Gastrocnemius medialis (tissue), 4 donors: ENCODE data around the gene PHF1. TPM values are rescaled to one million over a fixed set of nuclear protein-coding genes. Genes with fewer than 3 reads are reported as not detected.
A peak's percentile ranks its signal among the peaks of the same experiment; 100 is the strongest.

Experiments
- ATAC-seq, 2 donors: fragments of 150-250 bp; one replicate each; pipeline ENCODE4 v1.9.1; 2016
- DNase-seq, 2 donors: peaks; one replicate each; pipeline ENCODE4 v3.0.0-alpha.2; 2019
- H3K27ac ChIP-seq, 4 donors: fragments of 200-600 bp; sonication (generic); 1 replicate in 1 of 4; 2 replicates in 3 of 4; pipeline ENCODE4 v1.5.1; 2016 to 2018; ENCODE audit warnings: mild to moderate bottlenecking in 2 of 4, moderate library complexity in 1 of 4
- H3K27me3 ChIP-seq, 3 donors: fragments of 200-600 bp; sonication (generic) in 2 of 3; 1 replicate in 1 of 3; 2 replicates in 2 of 3; pipeline versions ENCODE4 v1.5.1 to v1.6.0; 2016 to 2019; ENCODE audit warnings: mild to moderate bottlenecking in 1 of 3, moderate library complexity in 1 of 3
- H3K36me3 ChIP-seq, 2 donors: fragments of 200-600 bp; sonication (generic) in 1 of 2; one replicate each; pipeline ENCODE4 v1.5.1; 2017 to 2018
- H3K4me1 ChIP-seq, 2 donors: fragments of 200-600 bp; sonication (generic) in 1 of 2; one replicate each; pipeline ENCODE4 v1.5.1; 2016 to 2017; ENCODE audit warnings: mild to moderate bottlenecking in 2 of 2
- H3K4me3 ChIP-seq, 4 donors: fragments of 200-600 bp; sonication (generic) in 3 of 4; 1 replicate in 1 of 4; 2 replicates in 3 of 4; pipeline ENCODE4 v1.5.1; 2016 to 2019; ENCODE audit warnings: mild to moderate bottlenecking in 2 of 4
- H3K9me3 ChIP-seq, 3 donors: fragments of 200-600 bp; sonication (generic) in 2 of 3; 1 replicate in 1 of 3; 2 replicates in 2 of 3; pipeline ENCODE4 v1.5.1; 2016 to 2019
- POLR2A ChIP-seq, 2 donors: fragments of 450-650 bp; IDR thresholded peaks; one replicate each; pipeline ENCODE4 v1.6.1; 2017; ENCODE audit warnings: antibody characterized with exemption in 2 of 2, mild to moderate bottlenecking in 2 of 2, moderate library complexity in 2 of 2
- in situ Hi-C, 4 donors: fragments of 200-750 bp; cut with MboI; loops; one replicate each; pipeline versions ENCODE4 v1.15.0 to v1.8.0; 2017; ENCODE audit warnings: low sequenced_read_pairs in 4 of 4
- intact Hi-C: fragments of 100-400 bp; cut with DNase I; formaldehyde crosslinking; loops from one replicate; pipeline ENCODE4 v1.15.1; 2023; ENCODE audit warnings: low total_unique reads
- total RNA-seq, 4 donors: library from RNA; depleted of rRNA; stranded (reverse); fragments of >200 nt; gene quantifications; one replicate each; pipeline versions ENCODE4 v1.1.0 to v1.2.3, GENCODE V29; 2016
- TF ChIP-seq, protein P1 (sequence below), 5 experiments: fragments of 450-650 bp in 3 of 5; fragments of 200-600 bp in 2 of 5; sonication (generic) in 2 of 5; IDR thresholded peaks in 4 of 5; conservative IDR thresholded peaks in 1 of 5; 1 replicate in 4 of 5; 2 replicates in 1 of 5; pipeline ENCODE4 v1.5.1; 2016 to 2019; ENCODE audit warnings: antibody characterized with exemption in 5 of 5, mild to moderate bottlenecking in 3 of 5, moderate library complexity in 3 of 5

The PHF1 gene
- total RNA-seq, 4 donors from 2014 or later: 53.5 to 65.8 (median 62.9) TPM

DNA sequence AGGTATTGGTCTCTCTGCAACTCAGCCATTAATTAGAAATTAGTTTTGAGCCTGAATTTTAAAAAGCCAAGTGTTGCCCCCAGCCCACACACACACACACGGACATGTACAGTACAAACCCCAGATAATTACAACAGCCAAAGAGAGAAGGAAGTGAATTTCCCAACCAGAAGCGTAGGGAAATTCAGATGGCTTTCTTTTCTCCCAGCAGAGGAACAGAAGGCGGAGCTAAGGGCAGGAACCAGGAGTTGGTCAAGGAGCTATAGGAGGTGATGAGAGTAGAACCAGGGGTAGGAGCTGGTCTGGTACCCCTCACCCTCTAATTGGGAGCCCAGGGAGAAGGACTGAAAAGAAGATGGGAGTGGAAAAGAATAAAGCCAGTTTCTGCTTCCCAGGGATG lies 39.6 kb downstream of the PHF1 start:
- DNase-seq (no peak), ATAC-seq (no peak)
- H3K4me1 ChIP-seq: peaks cover 10 to 17% of the 10 kb centered on the region in 2 donors
- H3K27me3 ChIP-seq: no peaks in the 10 kb centered on the region
- no peak overlapping the region for H3K27ac ChIP-seq
- no peaks in the 10 kb centered on the region for H3K9me3 ChIP-seq
- no peak for TF ChIP-seq POLR2A (IDR thresholded peaks at IDR 0.05)
- TF ChIP-seq, protein P1, sequence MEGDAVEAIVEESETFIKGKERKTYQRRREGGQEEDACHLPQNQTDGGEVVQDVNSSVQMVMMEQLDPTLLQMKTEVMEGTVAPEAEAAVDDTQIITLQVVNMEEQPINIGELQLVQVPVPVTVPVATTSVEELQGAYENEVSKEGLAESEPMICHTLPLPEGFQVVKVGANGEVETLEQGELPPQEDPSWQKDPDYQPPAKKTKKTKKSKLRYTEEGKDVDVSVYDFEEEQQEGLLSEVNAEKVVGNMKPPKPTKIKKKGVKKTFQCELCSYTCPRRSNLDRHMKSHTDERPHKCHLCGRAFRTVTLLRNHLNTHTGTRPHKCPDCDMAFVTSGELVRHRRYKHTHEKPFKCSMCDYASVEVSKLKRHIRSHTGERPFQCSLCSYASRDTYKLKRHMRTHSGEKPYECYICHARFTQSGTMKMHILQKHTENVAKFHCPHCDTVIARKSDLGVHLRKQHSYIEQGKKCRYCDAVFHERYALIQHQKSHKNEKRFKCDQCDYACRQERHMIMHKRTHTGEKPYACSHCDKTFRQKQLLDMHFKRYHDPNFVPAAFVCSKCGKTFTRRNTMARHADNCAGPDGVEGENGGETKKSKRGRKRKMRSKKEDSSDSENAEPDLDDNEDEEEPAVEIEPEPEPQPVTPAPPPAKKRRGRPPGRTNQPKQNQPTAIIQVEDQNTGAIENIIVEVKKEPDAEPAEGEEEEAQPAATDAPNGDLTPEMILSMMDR (IDR thresholded peaks at IDR 0.05 in 4 of 5, conservative IDR thresholded peaks at IDR 0.05 in 1 of 5): no peak
- in situ Hi-C loops (no loop called here), intact Hi-C loops (loop anchor here (10.0 kb wide), 1 partner anchor 124 kb away; no protein-coding TSS in a partner anchor)
- H3K4me3 ChIP-seq: no peak overlapping the region
- H3K36me3 ChIP-seq: no peaks in the 10 kb centered on the region

GRCh38 chr6:33451606-33452005 lies 40.8 kb downstream of the PHF1 start:
- Histone ChIP-seq H3K4me3 (no peak overlapping the region), H3K4me1 (peaks cover 10 to 18% of the 10 kb centered on the region in 2 donors), H3K27ac (no peak overlapping the region), H3K36me3 (peaks cover 0 to 10% of the 10 kb centered on the region in 2 donors), H3K27me3 (no peaks in the 10 kb centered on the region), H3K9me3 (no peaks in the 10 kb centered on the region)
- no peak for TF ChIP-seq POLR2A (IDR thresholded peaks at IDR 0.05)
- TF ChIP-seq, protein P1 (IDR thresholded peaks at IDR 0.05 in 4 of 5, conservative IDR thresholded peaks at IDR 0.05 in 1 of 5): no peak
- DNase-seq (no peak), ATAC-seq (no peak)
- intact Hi-C loops (loop anchor here (10.0 kb wide), 1 partner anchor 123 kb away; no protein-coding TSS in a partner anchor), in situ Hi-C loops (no loop called here)

GRCh38 chr6:33452496-33452895 lies 41.7 kb downstream of the PHF1 start:
- H3K9me3 ChIP-seq: no peaks in the 10 kb centered on the region
- in situ Hi-C loops: no loop called here
- no peak for TF ChIP-seq POLR2A (IDR thresholded peaks at IDR 0.05)
- TF ChIP-seq, protein P1 (IDR thresholded peaks at IDR 0.05 in 4 of 5, conservative IDR thresholded peaks at IDR 0.05 in 1 of 5): no peak
- H3K27me3 ChIP-seq: no peaks in the 10 kb centered on the region
- intact Hi-C loops: loop anchor here (10.0 kb wide), 1 partner anchor 122 kb away; no protein-coding TSS in a partner anchor
- H3K4me3 ChIP-seq: no peak overlapping the region
- peaks cover 0 to 16% of the 10 kb centered on the region in 2 donors for H3K36me3 ChIP-seq
- peaks cover 10 to 18% of the 10 kb centered on the region in 2 donors for H3K4me1 ChIP-seq
- no peak for ATAC-seq
- no peak for DNase-seq
- no peak overlapping the region for H3K27ac ChIP-seq

- no peaks in the 10 kb centered on the region for H3K9me3 ChIP-seq
- DNase-seq (no peak), ATAC-seq (no peak)
- H3K36me3 ChIP-seq: peaks cover 0 to 16% of the 10 kb centered on the region in 2 donors
- no peaks in the 10 kb centered on the region for H3K27me3 ChIP-seq
- H3K27ac ChIP-seq: peak overlapping the region; percentile 80 to 87 (median 84)
- TF ChIP-seq, protein P1 (IDR thresholded peaks at IDR 0.05 in 4 of 5, conservative IDR thresholded peaks at IDR 0.05 in 1 of 5): no peak
- H3K4me3 ChIP-seq: peak overlapping the region; percentile 70 to 87 (median 86)
- peaks cover 10 to 18% of the 10 kb centered on the region in 2 donors for H3K4me1 ChIP-seq
- intact Hi-C loops: loop anchor here (1.0 to 10.0 kb wide), 2 partner anchors 62 to 121 kb away; partner anchors contain the start of gene KIFC1
- in situ Hi-C loops: no loop called here
These were observed 42.7 kb downstream of the PHF1 start for GRCh38 chr6:33453393-33454008.
